ENCODE measurements around the gene HAUS2. TPM values are rescaled to one million over a fixed set of nuclear protein-coding genes. Genes with fewer than 3 reads are reported as not detected.

HAUS2 gene
- total RNA-seq, 2 donors from 2014 or later: 27.5 to 41.9 TPM

- intact Hi-C loops (cut with DNase I): no loop called here
- Histone ChIP-seq H3K9me3 (no peaks in the 10 kb centered on the region), H3K4me3 (no peak overlapping the region), H3K4me1 (replicated peaks) (no peaks in the 10 kb centered on the region), H3K27me3 (replicated peaks; ENCODE audit: insufficient read depth) (no peaks in the 10 kb centered on the region), H3K36me3 (no peaks in the 10 kb centered on the region), H3K27ac (no peak overlapping the region)
- TF ChIP-seq POLR2A (IDR thresholded peaks at IDR 0.05) (no peak), CTCF (IDR thresholded peaks at IDR 0.05) (no peak), POLR2AphosphoS5 (IDR thresholded peaks at IDR 0.05) (no peak)
- 53% methylated on average over 3 of the region's 3 CpGs for WGBS
- no peak for DNase-seq (ENCODE audit: low spot score)
Measured at GRCh38 chr15:42504631-42505030, 44.0 kb upstream of the HAUS2 start.

- no peaks in the 10 kb centered on the region for H3K4me1 ChIP-seq (replicated peaks)
- no peak overlapping the region for H3K4me3 ChIP-seq
- no peaks in the 10 kb centered on the region for H3K27me3 ChIP-seq (replicated peaks; ENCODE audit: insufficient read depth)
- no peaks in the 10 kb centered on the region for H3K36me3 ChIP-seq
- H3K9me3 ChIP-seq: no peaks in the 10 kb centered on the region
- 72% methylated on average over 4 of the region's 4 CpGs for WGBS
- no peak overlapping the region for H3K27ac ChIP-seq
- no peak for DNase-seq (ENCODE audit: low spot score)
- intact Hi-C loops (cut with DNase I): no loop called here
- TF ChIP-seq CTCF (IDR thresholded peaks at IDR 0.05) (no peak), POLR2A (IDR thresholded peaks at IDR 0.05) (no peak), POLR2AphosphoS5 (IDR thresholded peaks at IDR 0.05) (no peak)
Measured at GRCh38 chr15:42507514-42507913, 41.1 kb upstream of the HAUS2 start.

- TF ChIP-seq POLR2A (IDR thresholded peaks at IDR 0.05): no peak
- TF ChIP-seq POLR2AphosphoS5 (IDR thresholded peaks at IDR 0.05): no peak
- no peak for TF ChIP-seq CTCF (IDR thresholded peaks at IDR 0.05)
- Histone ChIP-seq H3K4me3 (no peak overlapping the region), H3K9me3 (no peaks in the 10 kb centered on the region), H3K36me3 (no peaks in the 10 kb centered on the region), H3K4me1 (replicated peaks) (no peaks in the 10 kb centered on the region), H3K27me3 (replicated peaks; ENCODE audit: insufficient read depth) (no peaks in the 10 kb centered on the region), H3K27ac (no peak overlapping the region)
- DNase-seq (ENCODE audit: low spot score): no peak
- intact Hi-C loops (cut with DNase I): no loop called here
- 44% methylated on average over 9 of the region's 9 CpGs for WGBS
Measured at GRCh38 chr15:42508263-42508690, 40.4 kb upstream of the HAUS2 start.

GRCh38 chr15:42510258-42511006 is 38.2 kb upstream of the HAUS2 start:
- TF ChIP-seq POLR2A (IDR thresholded peaks at IDR 0.05) (no peak), POLR2AphosphoS5 (IDR thresholded peaks at IDR 0.05) (no peak), CTCF (IDR thresholded peaks at IDR 0.05) (no peak)
- 77% methylated on average over 4 of the region's 4 CpGs for whole genome bisulfite sequencing
- H3K4me1 ChIP-seq (replicated peaks): no peaks in the 10 kb centered on the region
- H3K4me3 ChIP-seq: no peak overlapping the region
- intact Hi-C loops (cut with DNase I): no loop called here
- H3K9me3 ChIP-seq: no peaks in the 10 kb centered on the region
- no peaks in the 10 kb centered on the region for H3K36me3 ChIP-seq
- H3K27me3 ChIP-seq (replicated peaks; ENCODE audit: insufficient read depth): no peaks in the 10 kb centered on the region
- DNase-seq (ENCODE audit: low spot score): no peak
- H3K27ac ChIP-seq: peak overlapping the region in 1 of 2 donors; percentile 13

GRCh38 chr15:42511007-42511391 is 37.6 kb upstream of the HAUS2 start:
- Histone ChIP-seq H3K27ac (peak overlapping the region in 1 of 2 donors; percentile 13), H3K4me3 (no peak overlapping the region), H3K27me3 (replicated peaks; ENCODE audit: insufficient read depth) (no peaks in the 10 kb centered on the region), H3K9me3 (no peaks in the 10 kb centered on the region), H3K36me3 (no peaks in the 10 kb centered on the region), H3K4me1 (replicated peaks) (no peaks in the 10 kb centered on the region)
- TF ChIP-seq POLR2A (IDR thresholded peaks at IDR 0.05) (no peak), CTCF (IDR thresholded peaks at IDR 0.05) (no peak), POLR2AphosphoS5 (IDR thresholded peaks at IDR 0.05) (no peak)
- 60% methylated on average over 4 of the region's 4 CpGs for WGBS
- DNase-seq (ENCODE audit: low spot score): no peak
- intact Hi-C loops (cut with DNase I): no loop called here
